Measurements from ENCODE around the gene LRWD1.

DNA sequence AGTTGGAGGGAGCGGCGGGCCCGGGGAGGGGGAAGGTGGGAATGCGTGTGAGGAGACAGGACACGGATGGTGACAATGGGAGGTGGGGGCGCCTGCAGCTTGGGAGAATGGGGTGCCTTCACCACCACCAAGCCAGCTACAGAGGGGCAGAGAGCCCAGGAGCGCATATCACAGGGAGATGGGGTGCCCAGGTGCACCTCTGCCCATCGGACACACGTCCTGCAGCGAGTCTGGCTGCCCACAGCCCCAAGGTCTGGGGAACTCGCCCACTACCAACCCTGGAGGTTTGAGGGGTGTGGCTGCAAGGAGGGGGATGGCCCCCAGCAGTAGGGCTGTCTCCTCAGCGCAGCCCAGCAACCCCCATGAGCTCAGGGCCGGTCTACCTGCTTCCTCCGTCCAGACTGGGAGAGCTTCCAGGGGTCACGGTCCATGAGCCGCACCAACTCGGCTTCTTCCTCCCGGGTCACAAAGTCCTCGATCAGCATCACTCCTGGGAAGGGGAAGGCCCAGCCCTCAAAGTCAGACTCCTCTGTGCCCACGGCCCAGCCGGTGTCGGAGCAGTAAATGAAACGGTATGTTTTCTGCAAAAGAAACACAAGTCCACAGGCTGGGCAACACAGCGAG, 5.5 kb upstream of the LRWD1 start:
- TF ChIP-seq SMC3 (IDR thresholded peaks at IDR 0.05) (no peak), KDM1A (IDR thresholded peaks at IDR 0.05; ENCODE audit: low read depth) (no peak)
